Fibroblast of lung (primary cell): ENCODE measurements around the gene SHISAL1.

Experiments
- CTCF ChIP-seq, 2 donors: IDR thresholded peaks in 1 of 2; conservative IDR thresholded peaks in 1 of 2; 1 replicate in 1 of 2; 2 replicates in 1 of 2; pipeline ENCODE4 v1.5.1; 2011 to 2012; ENCODE audit warnings: low read length in 2 of 2, control low read depth in 1 of 2, inconsistent platforms in 1 of 2, low read depth in 1 of 2, mild to moderate bottlenecking in 1 of 2
- EZH2 ChIP-seq: IDR thresholded peaks from 2 replicates; pipeline ENCODE4 v1.5.1; 2012; ENCODE audit warnings: low read length, control low read depth, mild to moderate bottlenecking; ENCODE audit errors: missing control alignments

- no peak for TF ChIP-seq CTCF (conservative IDR thresholded peaks at IDR 0.05 in 1 of 2, IDR thresholded peaks at IDR 0.05 in 1 of 2; ENCODE audit: low read depth in 1 of 2, low read length in 2 of 2)
- no peak for TF ChIP-seq EZH2
Measured at GRCh38 chr22:44213489-44214043, 99.2 kb downstream of the SHISAL1 start.
